ENCODE results near the gene OR4D1. TPM values are rescaled to one million over a fixed set of nuclear protein-coding genes. Genes with fewer than 3 reads are reported as not detected.

OR4D1 gene
- total RNA-seq, 1 donor from 2014 or later, result not detected

- no peak for DNase-seq (ENCODE audit: extremely low read depth, low read depth, low spot score)
Measured at GRCh38 chr17:58153046-58153445, 4.9 kb downstream of the OR4D1 start.

DNA sequence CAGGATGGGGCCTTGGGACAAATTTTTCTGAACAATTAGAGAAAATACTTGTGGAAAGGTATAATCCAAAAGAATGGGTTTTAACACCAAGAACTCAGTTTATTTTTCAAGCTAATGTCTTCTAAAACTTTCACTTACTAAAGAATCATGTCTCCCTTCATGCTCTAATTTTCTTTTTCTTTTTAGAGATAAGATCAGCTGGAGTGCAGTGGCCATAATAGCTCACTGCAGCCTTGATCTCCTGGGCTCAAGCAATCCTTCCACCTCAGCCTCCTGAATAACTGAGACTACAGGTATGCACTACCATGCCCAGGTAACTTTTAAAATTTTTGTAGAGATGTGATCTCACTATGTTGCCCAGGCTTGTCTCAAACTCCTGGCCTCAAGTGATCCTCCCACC lies 5.5 kb downstream of the OR4D1 start:
- DNase-seq (ENCODE audit: extremely low read depth, low read depth, low spot score), result no peak

- no peak for DNase-seq (ENCODE audit: extremely low read depth, low read depth, low spot score)
Measured at GRCh38 chr17:58156839-58157803, 8.9 kb downstream of the OR4D1 start.

GRCh38 chr17:58158181-58158580 lies 10.0 kb downstream of the OR4D1 start:
- DNase-seq (ENCODE audit: extremely low read depth, low read depth, low spot score), result no peak

DNA sequence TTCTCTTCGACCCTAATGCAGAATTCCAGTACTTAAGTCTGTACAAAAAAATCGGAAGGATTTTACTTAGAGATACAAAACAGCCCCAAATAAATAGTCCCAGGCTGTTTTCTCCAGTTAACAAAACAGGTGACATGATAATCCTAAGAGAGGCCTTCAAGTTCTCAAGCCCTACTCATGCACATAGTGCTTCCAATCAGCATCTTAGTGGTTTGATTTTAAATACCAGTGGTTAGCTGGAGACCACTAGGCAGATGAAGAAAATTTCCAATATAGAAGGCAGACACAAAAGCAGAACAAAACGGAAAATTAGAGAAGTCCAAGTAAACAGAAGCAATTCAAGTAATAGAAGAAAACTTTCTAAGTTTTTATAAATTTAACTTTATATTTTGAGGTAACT lies 13.4 kb downstream of the OR4D1 start:
- DNase-seq (ENCODE audit: extremely low read depth, low read depth, low spot score), result no peak

- no peak for DNase-seq (ENCODE audit: extremely low read depth, low read depth, low spot score)
Measured at GRCh38 chr17:58165981-58166380, 17.8 kb downstream of the OR4D1 start.

- DNase-seq (ENCODE audit: extremely low read depth, low read depth, low spot score), result no peak
Measured at GRCh38 chr17:58166682-58167081, 18.5 kb downstream of the OR4D1 start, which contains the start of gene OR4D2. Gene OR4D2 (plus strand): TSS chr17:58166982. CDS start chr17:58169656, 2,674 bp downstream.

DNA sequence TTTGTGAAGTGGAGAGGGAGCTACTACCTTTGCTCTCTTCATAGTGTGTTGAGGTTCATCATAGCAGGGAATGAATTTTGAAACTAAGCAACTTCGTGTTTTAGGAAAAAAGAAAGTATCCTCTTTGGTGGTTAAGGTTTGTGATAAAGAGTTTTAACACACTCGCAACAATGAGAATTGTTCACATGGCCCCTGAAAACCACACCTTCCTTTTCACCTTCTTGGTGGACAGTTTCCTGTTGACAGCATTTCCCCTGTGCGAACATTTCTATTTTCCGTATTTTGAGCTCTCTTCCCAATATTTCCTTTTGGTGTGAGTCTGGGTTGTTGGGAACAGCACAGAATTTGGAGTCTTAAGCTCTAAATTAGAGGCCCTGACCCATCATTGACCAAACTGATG lies 22.4 kb downstream of the OR4D1 start:
- no peak for DNase-seq (ENCODE audit: extremely low read depth, low read depth, low spot score)

DNA sequence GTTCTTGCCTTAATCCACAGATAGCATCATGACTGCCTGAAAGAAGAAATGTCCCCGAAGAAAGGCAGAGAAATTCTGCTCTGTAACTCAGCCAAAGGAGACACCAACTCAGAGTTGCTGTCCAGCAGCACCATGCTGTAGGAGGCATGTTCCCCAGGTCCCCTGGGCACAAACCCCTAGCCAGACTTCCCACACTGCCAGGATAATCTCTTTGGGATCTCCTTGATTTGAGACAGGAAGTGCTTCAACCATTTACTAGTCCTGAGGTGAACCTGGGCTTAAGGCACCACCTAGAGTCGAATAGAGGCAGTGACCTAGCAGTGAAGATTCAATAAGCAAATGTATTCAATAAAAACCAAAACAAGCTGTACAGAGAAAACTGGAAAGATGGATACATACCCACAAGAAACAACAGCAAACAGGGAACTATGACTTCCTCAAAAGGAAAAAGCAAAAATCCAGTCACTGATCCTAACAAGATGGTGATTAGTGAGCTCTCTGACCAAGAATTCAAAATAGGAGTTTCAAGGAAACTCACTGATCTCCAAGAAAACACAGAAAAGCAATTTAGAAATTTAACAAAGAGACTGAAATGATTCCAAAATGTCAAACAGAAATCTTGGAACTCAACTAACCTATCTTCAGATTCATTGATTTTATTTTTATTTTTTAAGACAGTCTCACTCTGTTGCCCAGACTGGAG lies 24.3 kb downstream of the OR4D1 start:
- no peak for DNase-seq (ENCODE audit: extremely low read depth, low read depth, low spot score)

- DNase-seq (ENCODE audit: extremely low read depth, low read depth, low spot score), result no peak
Measured at GRCh38 chr17:58174871-58175270, 26.7 kb downstream of the OR4D1 start.

DNA sequence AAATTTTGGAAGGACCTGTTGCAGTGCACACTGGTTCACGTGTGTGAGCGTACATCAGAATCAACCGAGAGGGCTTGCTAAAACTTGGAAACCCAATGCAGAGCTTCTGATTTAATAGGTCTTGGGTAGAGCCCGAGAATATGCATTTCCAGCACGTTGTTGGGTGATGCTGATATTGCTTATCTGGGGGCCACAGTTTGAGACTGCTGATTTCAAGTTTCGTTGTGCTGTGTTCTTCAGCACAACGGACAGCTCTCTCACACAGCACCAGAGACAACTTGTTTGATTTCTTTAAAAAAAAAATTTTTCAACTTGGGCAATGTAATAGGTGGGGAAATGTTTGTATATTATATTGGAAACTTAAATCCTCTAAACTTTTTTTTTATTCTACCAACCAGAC lies 28.0 kb downstream of the OR4D1 start:
- no peak for DNase-seq (ENCODE audit: extremely low read depth, low read depth, low spot score)

DNA sequence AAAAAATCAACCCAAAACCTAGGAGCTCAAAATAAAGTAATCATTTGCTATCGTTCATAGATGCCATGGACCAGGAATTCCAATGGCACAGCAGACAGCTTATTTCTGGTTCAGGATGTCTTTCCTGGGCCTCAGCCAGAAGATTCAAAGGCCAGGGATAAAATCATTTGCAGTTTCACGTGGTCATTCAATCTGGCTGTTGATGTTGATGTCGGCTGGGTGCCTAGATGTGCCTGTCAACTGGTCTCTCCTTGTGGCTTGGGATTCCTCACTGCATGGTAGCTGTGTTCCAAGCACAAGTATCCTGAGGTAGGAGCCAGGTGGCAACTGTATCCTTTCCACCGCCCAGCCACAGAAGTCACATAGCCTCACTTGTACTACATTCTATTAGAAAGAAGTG lies 33.6 kb downstream of the OR4D1 start:
- no peak for DNase-seq (ENCODE audit: extremely low read depth, low read depth, low spot score)

GRCh38 chr17:58183514-58183913 lies 35.3 kb downstream of the OR4D1 start:
- DNase-seq (ENCODE audit: extremely low read depth, low read depth, low spot score), result no peak

- DNase-seq (ENCODE audit: extremely low read depth, low read depth, low spot score), result no peak
Measured at GRCh38 chr17:58184308-58184985, 36.3 kb downstream of the OR4D1 start.

- no peak for DNase-seq (ENCODE audit: extremely low read depth, low read depth, low spot score)
Measured at GRCh38 chr17:58184986-58185761, 37.0 kb downstream of the OR4D1 start.

- no peak for DNase-seq (ENCODE audit: extremely low read depth, low read depth, low spot score)
Measured at GRCh38 chr17:58186591-58186990, 38.4 kb downstream of the OR4D1 start.

- DNase-seq (ENCODE audit: extremely low read depth, low read depth, low spot score), result no peak
Measured at GRCh38 chr17:58187063-58187462, 38.9 kb downstream of the OR4D1 start.

GRCh38 chr17:58187675-58188074 lies 39.5 kb downstream of the OR4D1 start:
- no peak for DNase-seq (ENCODE audit: extremely low read depth, low read depth, low spot score)

- no peak for DNase-seq (ENCODE audit: extremely low read depth, low read depth, low spot score)
Measured at GRCh38 chr17:58189436-58190146, 41.4 kb downstream of the OR4D1 start.
